Measurements from ENCODE around the gene RANBP1. TPM values are rescaled to one million over a fixed set of nuclear protein-coding genes. Genes with fewer than 3 reads are reported as not detected.

RANBP1 gene
- polyA plus RNA-seq, 1 donor (not counting 4 experiments of a cell fraction or from before 2014, with no cell fraction given): 193 TPM

DNA sequence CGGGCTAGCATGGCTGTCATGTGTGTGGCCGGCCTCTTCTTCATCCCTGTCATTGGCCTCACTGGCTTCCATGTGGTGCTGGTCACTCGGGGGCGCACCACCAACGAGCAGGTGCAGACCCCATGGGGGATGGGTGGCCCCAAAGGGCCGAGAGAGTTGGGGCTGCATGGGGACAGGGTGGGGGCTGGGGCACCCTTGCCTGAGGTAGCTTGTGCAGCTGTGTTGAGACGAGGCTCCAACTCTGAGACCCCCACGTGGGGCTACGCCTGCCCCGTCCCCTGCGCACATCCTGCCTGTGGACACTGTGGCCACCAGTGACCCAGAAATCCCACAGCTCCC is 24.2 kb downstream of the RANBP1 start:
- H3K4me3 ChIP-seq (ENCODE audit: control insufficient read depth in 2 of 3, extremely low read depth in 1 of 3, insufficient read depth in 2 of 3, low read depth in 1 of 3, low read length in 3 of 3): no peak overlapping the region
- peaks cover 9 to 25% of the 10 kb centered on the region in 2 experiments for H3K36me3 ChIP-seq (ENCODE audit: control insufficient read depth in 2 of 2, extremely low read depth in 1 of 2, insufficient read depth in 2 of 2, low read length in 2 of 2)
- DNase-seq (ENCODE audit: low read depth, low spot score) (no peak), FAIRE-seq (no peak)
- TF ChIP-seq CTCF (optimal IDR thresholded peaks at IDR 0.05 in 1 of 3, IDR thresholded peaks at IDR 0.05 in 1 of 3, conservative IDR thresholded peaks at IDR 0.05 in 1 of 3; ENCODE audit: extremely low read depth in 1 of 3, insufficient read depth in 2 of 3, low read length in 3 of 3) (no peak), EZH2 (IDR thresholded peaks at IDR 0.05; ENCODE audit: low read length) (no peak)
- H3K9me1 ChIP-seq (ENCODE audit: control insufficient read depth, extremely low read depth, insufficient read depth, low read length): no peaks in the 10 kb centered on the region
- H2AFZ ChIP-seq (ENCODE audit: control insufficient read depth, low read length): no peak overlapping the region
- peaks cover 42% of the 10 kb centered on the region for H3K79me2 ChIP-seq (ENCODE audit: control insufficient read depth, insufficient read depth, low read length)
- H3K27me3 ChIP-seq (ENCODE audit: control insufficient read depth, extremely low read depth, insufficient read depth, low read length): no peaks in the 10 kb centered on the region
- H3K4me1 ChIP-seq (ENCODE audit: control insufficient read depth, extremely low read depth, insufficient read depth, low read length): peaks cover 3% of the 10 kb centered on the region
- dilution Hi-C loops (cut with MboI; ENCODE audit: extremely low pct_ligation_motif_present, low sequenced_read_pairs): no loop called here
- no peak overlapping the region for H3K4me2 ChIP-seq (ENCODE audit: control insufficient read depth, extremely low read depth, insufficient read depth, low read depth, low read length)
- no peak overlapping the region for H3K27ac ChIP-seq (ENCODE audit: control insufficient read depth, insufficient read depth, low read length)
- H3K9ac ChIP-seq (ENCODE audit: control insufficient read depth, extremely low read depth, insufficient read depth, low read length): no peak overlapping the region
- H3K9me3 ChIP-seq (ENCODE audit: control insufficient read depth, low read depth, low read length): no peaks in the 10 kb centered on the region
- H4K20me1 ChIP-seq (ENCODE audit: control insufficient read depth, extremely low read depth, insufficient read depth, low read length): peaks cover 21% of the 10 kb centered on the region

DNA sequence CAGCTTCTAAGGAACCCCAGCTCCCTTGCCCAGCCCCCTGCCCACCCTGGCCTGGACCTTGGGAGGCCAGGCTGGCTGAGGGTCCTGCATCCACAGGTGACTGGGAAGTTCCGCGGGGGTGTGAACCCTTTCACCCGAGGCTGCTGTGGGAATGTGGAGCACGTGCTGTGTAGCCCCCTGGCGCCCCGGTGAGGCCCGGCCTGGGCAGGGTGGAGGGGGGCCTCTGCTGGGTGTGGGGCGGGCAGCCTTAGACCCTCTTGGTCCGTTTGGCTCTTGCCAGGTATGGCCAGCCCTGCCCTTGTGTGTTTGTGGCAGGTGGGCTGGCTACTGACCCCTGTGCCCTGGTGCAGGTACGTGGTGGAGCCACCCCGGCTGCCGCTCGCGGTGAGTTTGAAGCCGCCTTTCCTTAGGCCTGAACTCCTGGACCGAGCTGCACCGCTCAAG is 24.6 kb downstream of the RANBP1 start:
- TF ChIP-seq CTCF (optimal IDR thresholded peaks at IDR 0.05 in 1 of 3, IDR thresholded peaks at IDR 0.05 in 1 of 3, conservative IDR thresholded peaks at IDR 0.05 in 1 of 3; ENCODE audit: extremely low read depth in 1 of 3, insufficient read depth in 2 of 3, low read length in 3 of 3) (no peak), EZH2 (IDR thresholded peaks at IDR 0.05; ENCODE audit: low read length) (no peak)
- Histone ChIP-seq H3K4me3 (ENCODE audit: control insufficient read depth in 2 of 3, extremely low read depth in 1 of 3, insufficient read depth in 2 of 3, low read depth in 1 of 3, low read length in 3 of 3) (no peak overlapping the region), H3K4me1 (ENCODE audit: control insufficient read depth, extremely low read depth, insufficient read depth, low read length) (peaks cover 3% of the 10 kb centered on the region), H3K27me3 (ENCODE audit: control insufficient read depth, extremely low read depth, insufficient read depth, low read length) (no peaks in the 10 kb centered on the region), H2AFZ (ENCODE audit: control insufficient read depth, low read length) (no peak overlapping the region), H3K9ac (ENCODE audit: control insufficient read depth, extremely low read depth, insufficient read depth, low read length) (no peak overlapping the region), H3K9me1 (ENCODE audit: control insufficient read depth, extremely low read depth, insufficient read depth, low read length) (no peaks in the 10 kb centered on the region), H3K79me2 (ENCODE audit: control insufficient read depth, insufficient read depth, low read length) (peaks cover 38% of the 10 kb centered on the region), H3K4me2 (ENCODE audit: control insufficient read depth, extremely low read depth, insufficient read depth, low read depth, low read length) (no peak overlapping the region), H4K20me1 (ENCODE audit: control insufficient read depth, extremely low read depth, insufficient read depth, low read length) (peaks cover 21% of the 10 kb centered on the region), H3K9me3 (ENCODE audit: control insufficient read depth, low read depth, low read length) (no peaks in the 10 kb centered on the region), H3K27ac (ENCODE audit: control insufficient read depth, insufficient read depth, low read length) (no peak overlapping the region), H3K36me3 (ENCODE audit: control insufficient read depth in 2 of 2, extremely low read depth in 1 of 2, insufficient read depth in 2 of 2, low read length in 2 of 2) (peaks cover 9 to 25% of the 10 kb centered on the region in 2 experiments)
- FAIRE-seq (no peak), DNase-seq (ENCODE audit: low read depth, low spot score) (no peak)
- dilution Hi-C loops (cut with MboI; ENCODE audit: extremely low pct_ligation_motif_present, low sequenced_read_pairs): no loop called here

All from keratinocyte (primary cell).